Measurements from ENCODE around the gene HDAC4.

- TF ChIP-seq CTCF (conservative IDR thresholded peaks at IDR 0.05; ENCODE audit: low read length), result no peak
- no peak for TF ChIP-seq EZH2phosphoT487 (IDR thresholded peaks at IDR 0.05; ENCODE audit: borderline replicate concordance)
These were observed 232.2 kb downstream of the HDAC4 start for GRCh38 chr2:239168575-239168974.

Data from Loucy (cell line).